ENCODE measurements around the gene CADM1. TPM values are rescaled to one million over a fixed set of nuclear protein-coding genes. Genes with fewer than 3 reads are reported as not detected.

The CADM1 gene
- total and polyA plus RNA-seq, 9 of the 15 experiments (the other 6 are each of a cell fraction or from before 2014, with no cell fraction given): 0.42 TPM; not detected in 8

- no peak for TF ChIP-seq ZNF639 (CRISPR knock-in tag; conservative IDR thresholded peaks at IDR 0.05 in 1 of 2, IDR thresholded peaks at IDR 0.05 in 1 of 2)
- no peak for TF ChIP-seq KLF6 (CRISPR knock-in tag; IDR thresholded peaks at IDR 0.05; ENCODE audit: borderline replicate concordance)
- TF ChIP-seq DEAF1 (CRISPR knock-in tag; IDR thresholded peaks at IDR 0.05): no peak
- TF ChIP-seq BRF1 (IDR thresholded peaks at IDR 0.05; ENCODE audit: borderline replicate concordance, extremely low read depth, insufficient read length): no peak
- TF ChIP-seq ZBED1 (IDR thresholded peaks at IDR 0.05): no peak
- no peak for TF ChIP-seq VEZF1 (CRISPR knock-in tag; IDR thresholded peaks at IDR 0.05)
- no peak for TF ChIP-seq ETV1 (tag; conservative IDR thresholded peaks at IDR 0.05; ENCODE audit: low read depth)
- no peak for TF ChIP-seq ELK3 (CRISPR knock-in tag; IDR thresholded peaks at IDR 0.05)
Observed at GRCh38 chr11:115124786-115125185, 379.4 kb downstream of the CADM1 start (continued).

Measured in K562 (cell line).